ENCODE measurements around the gene TBC1D17.

Gene TBC1D17

GRCh38 chr19:49872245-49873128, 5.0 kb upstream of the TBC1D17 start:
- ATAC-seq (ENCODE audit: low read depth) (no peak), DNase-seq (ENCODE audit: low spot score) (no peak)
- TF ChIP-seq CTCF (IDR thresholded peaks at IDR 0.05; ENCODE audit: poor library complexity, severe bottlenecking), result no peak
- H3K4me1 ChIP-seq (ENCODE audit: insufficient read depth, poor library complexity, severe bottlenecking), result peaks cover 5% of the 10 kb centered on the region
- H3K27me3 ChIP-seq (ENCODE audit: insufficient read depth, poor library complexity, severe bottlenecking), result no peaks in the 10 kb centered on the region
- H3K36me3 ChIP-seq (ENCODE audit: low read depth), result peaks cover 5% of the 10 kb centered on the region; the same call in 1 of the 2 replicates
- no peak overlapping the region for H3K27ac ChIP-seq (ENCODE audit: poor library complexity, severe bottlenecking)
- H3K4me3 ChIP-seq (ENCODE audit: severe bottlenecking), result no peak overlapping the region
- no peaks in the 10 kb centered on the region for H3K9me3 ChIP-seq (ENCODE audit: severe bottlenecking)

- H3K27ac ChIP-seq (ENCODE audit: poor library complexity, severe bottlenecking), result no peak overlapping the region
- peaks cover 5% of the 10 kb centered on the region; the same call in 1 of the 2 replicates for H3K36me3 ChIP-seq (ENCODE audit: low read depth)
- TF ChIP-seq CTCF (IDR thresholded peaks at IDR 0.05; ENCODE audit: poor library complexity, severe bottlenecking), result no peak
- H3K4me3 ChIP-seq (ENCODE audit: severe bottlenecking), result no peak overlapping the region
- H3K9me3 ChIP-seq (ENCODE audit: severe bottlenecking), result no peaks in the 10 kb centered on the region
- H3K27me3 ChIP-seq (ENCODE audit: insufficient read depth, poor library complexity, severe bottlenecking), result no peaks in the 10 kb centered on the region
- peaks cover 5% of the 10 kb centered on the region for H3K4me1 ChIP-seq (ENCODE audit: insufficient read depth, poor library complexity, severe bottlenecking)
- DNase-seq (ENCODE audit: low spot score) (no peak), ATAC-seq (ENCODE audit: low read depth) (no peak)
Observed at GRCh38 chr19:49873129-49873521, 4.4 kb upstream of the TBC1D17 start.

DNA sequence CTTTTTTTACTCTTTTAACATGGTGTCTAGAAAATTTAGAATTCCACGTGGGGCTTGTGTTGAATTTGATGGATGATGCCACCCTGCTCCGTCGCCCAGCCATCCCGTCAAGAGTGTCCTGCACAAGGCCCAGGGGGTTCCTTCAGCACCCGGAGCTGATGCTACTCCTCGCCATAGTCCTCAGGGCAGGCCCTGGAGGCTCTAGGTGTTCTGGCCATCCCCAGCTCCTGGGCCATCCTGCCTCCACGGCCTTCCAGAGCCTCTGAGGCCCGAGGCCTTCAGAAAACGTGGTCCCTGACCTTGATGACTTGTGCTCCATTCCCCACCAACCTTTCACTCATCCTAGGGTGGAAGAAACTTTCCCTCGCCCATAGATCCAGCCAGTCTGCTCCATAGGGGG, 3.7 kb upstream of the TBC1D17 start:
- peaks cover 1% of the 10 kb centered on the region for H3K4me1 ChIP-seq (ENCODE audit: insufficient read depth, poor library complexity, severe bottlenecking)
- no peaks in the 10 kb centered on the region for H3K27me3 ChIP-seq (ENCODE audit: insufficient read depth, poor library complexity, severe bottlenecking)
- no peak overlapping the region for H3K4me3 ChIP-seq (ENCODE audit: severe bottlenecking)
- H3K36me3 ChIP-seq (ENCODE audit: low read depth), result peaks cover 5% of the 10 kb centered on the region; the same call in 1 of the 2 replicates
- DNase-seq (ENCODE audit: low spot score) (no peak), ATAC-seq (ENCODE audit: low read depth) (no peak)
- no peak for TF ChIP-seq CTCF (IDR thresholded peaks at IDR 0.05; ENCODE audit: poor library complexity, severe bottlenecking)
- H3K27ac ChIP-seq (ENCODE audit: poor library complexity, severe bottlenecking), result no peak overlapping the region
- H3K9me3 ChIP-seq (ENCODE audit: severe bottlenecking), result no peaks in the 10 kb centered on the region

- H3K4me3 ChIP-seq (ENCODE audit: severe bottlenecking), result no peak overlapping the region
Observed at GRCh38 chr19:49874503-49875157, 2.9 kb upstream of the TBC1D17 start.

More at GRCh38 chr19:49874503-49875157, 2.9 kb upstream of the TBC1D17 start:
- Histone ChIP-seq H3K4me1 (ENCODE audit: insufficient read depth, poor library complexity, severe bottlenecking) (no peaks in the 10 kb centered on the region), H3K36me3 (ENCODE audit: low read depth) (peaks cover 5% of the 10 kb centered on the region; the same call in 1 of the 2 replicates), H3K27ac (ENCODE audit: poor library complexity, severe bottlenecking) (peak overlapping the region; percentile 81), H3K27me3 (ENCODE audit: insufficient read depth, poor library complexity, severe bottlenecking) (no peaks in the 10 kb centered on the region), H3K9me3 (ENCODE audit: severe bottlenecking) (no peaks in the 10 kb centered on the region)
- no peak for DNase-seq (ENCODE audit: low spot score)
- ATAC-seq (ENCODE audit: low read depth), result no peak
- no peak for TF ChIP-seq CTCF (IDR thresholded peaks at IDR 0.05; ENCODE audit: poor library complexity, severe bottlenecking)
